Stimulated activated naive CD4-positive, alpha-beta T cell (primary cell): ENCODE results near the gene MTMR1.

ENCODE experiments used
- DNase-seq, 6 experiments: peaks; one replicate each; lab custom pipeline; 2025; lab: John Stamatoyannopoulos, UW

Gene MTMR1

GRCh38 chrX:150692831-150693724, at the start of gene MTMR1:
MTMR1 (plus strand) TSS chrX:150693396; CDS start chrX:150693531, 135 bp downstream.
- peak; percentile 47 to 72 (median 54) for DNase-seq

GRCh38 chrX:150643958-150644357, 49.2 kb upstream of the MTMR1 start:
- no peak for DNase-seq

GRCh38 chrX:150644422-150644821, 48.8 kb upstream of the MTMR1 start:
- no peak for DNase-seq

GRCh38 chrX:150647331-150647730, 45.9 kb upstream of the MTMR1 start:
- DNase-seq: no peak

GRCh38 chrX:150648296-150648940, 44.8 kb upstream of the MTMR1 start:
- no peak for DNase-seq

GRCh38 chrX:150649096-150649870, 43.9 kb upstream of the MTMR1 start:
- DNase-seq: no peak

GRCh38 chrX:150651906-150652305, 41.3 kb upstream of the MTMR1 start:
- DNase-seq: no peak

- DNase-seq: no peak
These were observed 37.4 kb upstream of the MTMR1 start for GRCh38 chrX:150655788-150656187.

GRCh38 chrX:150663073-150663472, 30.1 kb upstream of the MTMR1 start:
- no peak for DNase-seq

- DNase-seq: no peak
These were observed 28.9 kb upstream of the MTMR1 start for GRCh38 chrX:150664290-150664689.

GRCh38 chrX:150676221-150676620, 17.0 kb upstream of the MTMR1 start:
- DNase-seq: no peak

GRCh38 chrX:150680974-150681373, 12.2 kb upstream of the MTMR1 start:
- no peak for DNase-seq

- no peak for DNase-seq
These were observed 10.1 kb upstream of the MTMR1 start for GRCh38 chrX:150683112-150683511.

GRCh38 chrX:150683536-150684146, 9.6 kb upstream of the MTMR1 start:
- peak in 3 of 6 experiments; percentile 23 to 78 (median 67) for DNase-seq

GRCh38 chrX:150688911-150689451, 4.2 kb upstream of the MTMR1 start:
- DNase-seq: peak in 1 of 6 experiments; percentile 1

- no peak for DNase-seq
These were observed 3.1 kb upstream of the MTMR1 start for GRCh38 chrX:150690126-150690525.

GRCh38 chrX:150692296-150692695, 900 bp upstream of the MTMR1 start:
- peak in 1 of 6 experiments; percentile 53 for DNase-seq

GRCh38 chrX:150693725-150694574, 754 bp downstream of the MTMR1 start:
- peak in 5 of 6 experiments; percentile 27 to 60 (median 50) for DNase-seq

GRCh38 chrX:150694738-150695410, 1.7 kb downstream of the MTMR1 start:
- DNase-seq: no peak

GRCh38 chrX:150696331-150696730, 3.1 kb downstream of the MTMR1 start:
- DNase-seq: no peak
